ENCODE data around the gene BRAF.

GRCh38 chr7:140734096-140734495 lies 190.6 kb downstream of the BRAF start:
- TF ChIP-seq, protein P1, sequence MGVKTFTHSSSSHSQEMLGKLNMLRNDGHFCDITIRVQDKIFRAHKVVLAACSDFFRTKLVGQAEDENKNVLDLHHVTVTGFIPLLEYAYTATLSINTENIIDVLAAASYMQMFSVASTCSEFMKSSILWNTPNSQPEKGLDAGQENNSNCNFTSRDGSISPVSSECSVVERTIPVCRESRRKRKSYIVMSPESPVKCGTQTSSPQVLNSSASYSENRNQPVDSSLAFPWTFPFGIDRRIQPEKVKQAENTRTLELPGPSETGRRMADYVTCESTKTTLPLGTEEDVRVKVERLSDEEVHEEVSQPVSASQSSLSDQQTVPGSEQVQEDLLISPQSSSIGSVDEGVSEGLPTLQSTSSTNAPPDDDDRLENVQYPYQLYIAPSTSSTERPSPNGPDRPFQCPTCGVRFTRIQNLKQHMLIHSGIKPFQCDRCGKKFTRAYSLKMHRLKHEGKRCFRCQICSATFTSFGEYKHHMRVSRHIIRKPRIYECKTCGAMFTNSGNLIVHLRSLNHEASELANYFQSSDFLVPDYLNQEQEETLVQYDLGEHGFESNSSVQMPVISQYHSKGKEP (tag by site-specific recombination; IDR thresholded peaks at IDR 0.05), result no peak
- TF ChIP-seq CTCF (tag by site-specific recombination; IDR thresholded peaks at IDR 0.05), result no peak

Measured in HEK293 (cell line).